Measurements from ENCODE around the gene LRIG1. TPM values are rescaled to one million over a fixed set of nuclear protein-coding genes. Genes with fewer than 3 reads are reported as not detected.

Gene LRIG1
- total and polyA plus RNA-seq, 2 of the 8 experiments (the other 6 are each of a cell fraction or from before 2014, with no cell fraction given), result 78.1 to 88.7 TPM

GRCh38 chr3:66488492-66488891 lies 12.3 kb downstream of the LRIG1 start:
- Histone ChIP-seq H3K18ac (ENCODE audit: extremely low read depth, low read length) (no peak overlapping the region), H3K4me3 (ENCODE audit: extremely low read depth in 1 of 4, insufficient read depth in 2 of 4, low read depth in 3 of 4, low read length in 4 of 4) (no peak overlapping the region), H3K36me3 (ENCODE audit: control insufficient read depth in 2 of 4, insufficient read depth in 4 of 4, low read length in 3 of 4) (no peaks in the 10 kb centered on the region), H3K27ac (ENCODE audit: low read depth, low read length) (no peak overlapping the region; the same call in 1 of the 2 replicates), H3K23me2 (ENCODE audit: low read depth, low read length) (no peaks in the 10 kb centered on the region), H3K27me3 (replicated peaks in 1 of 4; ENCODE audit: control insufficient read depth in 3 of 4, extremely low read depth in 1 of 4, insufficient read depth in 3 of 4, low read length in 3 of 4) (no peaks in the 10 kb centered on the region), H4K20me1 (replicated peaks in 1 of 2; ENCODE audit: control insufficient read depth in 1 of 2, insufficient read depth in 2 of 2, low read length in 2 of 2) (peaks cover 5 to 32% of the 10 kb centered on the region in 2 experiments), H3K14ac (ENCODE audit: insufficient read length) (no peak overlapping the region), H3K4me2 (ENCODE audit: insufficient read depth in 1 of 2, low read depth in 2 of 2, low read length in 2 of 2) (no peak overlapping the region), H2BK12ac (ENCODE audit: low read depth, low read length) (no peak overlapping the region), H2AFZ (ENCODE audit: low read length) (no peak overlapping the region), H2BK20ac (ENCODE audit: low read length) (no peak overlapping the region), H2BK5ac (ENCODE audit: low read depth, low read length) (no peak overlapping the region), H3K4me1 (replicated peaks in 1 of 4; ENCODE audit: control insufficient read depth in 3 of 4, insufficient read depth in 4 of 4, low read length in 3 of 4) (peaks cover 6 to 53% (median 43%) of the 10 kb centered on the region in 4 experiments), H3K79me1 (ENCODE audit: low read depth, low read length) (peaks cover 14% of the 10 kb centered on the region), H3K4ac (replicated peaks; ENCODE audit: insufficient read length, low read depth, low read length) (no peak overlapping the region), H3K9me3 (ENCODE audit: insufficient read depth in 2 of 2, low read depth in 1 of 2, low read length in 1 of 2) (no peaks in the 10 kb centered on the region), H2AK5ac (ENCODE audit: low read depth, low read length) (no peak overlapping the region), H3K56ac (replicated peaks; ENCODE audit: insufficient read length, low read depth, low read length) (no peak overlapping the region), H3K9ac (replicated peaks in 1 of 4; ENCODE audit: extremely low read depth in 1 of 4, low read depth in 3 of 4, low read length in 3 of 4) (no peak overlapping the region), H2BK120ac (replicated peaks; ENCODE audit: low read depth, low read length) (no peak overlapping the region), H4K8ac (ENCODE audit: extremely low read depth, insufficient read depth, low read length) (no peak overlapping the region), H3K23ac (ENCODE audit: insufficient read length) (no peak overlapping the region), H4K5ac (ENCODE audit: insufficient read length, low read depth, low read length) (no peak overlapping the region), H3K79me2 (ENCODE audit: control insufficient read depth in 1 of 2, insufficient read depth in 2 of 2, low read length in 2 of 2) (peaks cover 61 to 100% of the 10 kb centered on the region in 2 experiments), H2BK15ac (ENCODE audit: low read length) (no peak overlapping the region), H4K91ac (replicated peaks; ENCODE audit: insufficient read length, low read length) (no peak overlapping the region)
- TF ChIP-seq CBX8 (IDR thresholded peaks at IDR 0.05; ENCODE audit: borderline replicate concordance, low read depth, low read length), result no peak
- no peak for DNase-seq (ENCODE audit: low read depth in 1 of 2, low spot score in 2 of 2)
- FAIRE-seq, result no peak
- ChIA-PET POLR2A (ENCODE audit: partially characterized antibody) (interaction anchor here (0.7 to 1.2 kb wide), 2 partner anchors 9 to 20 kb away, joined by 4 to 5 read pairs; no protein-coding TSS in a partner anchor), CTCF (ENCODE audit: partially characterized antibody) (no interaction called here)
- 91% methylated on average over 2 of the region's 4 CpGs; no CpG with 5 or more reads in 1 of the 2 experiments for WGBS, 2 experiments (ENCODE audit: extremely low coverage in 1 of 2, insufficient coverage in 1 of 2, insufficient read length in 1 of 2, insufficient replicate concordance in 2 of 2, low coverage in 1 of 2, low lambda C conversion rate in 2 of 2, missing lambda C conversion rate in 1 of 2)
